GM12873 (cell line): Measurements from ENCODE around the gene VTN.

ENCODE experiments used
- TF ChIP-seq, protein P1 (sequence below): IDR thresholded peaks from 2 replicates; pipeline ENCODE4 v1.5.1; 2012; ENCODE audit warnings: low read depth, mild to moderate bottlenecking, moderate library complexity, low read length, control low read depth; ENCODE audit not compliant: insufficient read depth; ENCODE audit errors: missing control alignments

The VTN gene

DNA sequence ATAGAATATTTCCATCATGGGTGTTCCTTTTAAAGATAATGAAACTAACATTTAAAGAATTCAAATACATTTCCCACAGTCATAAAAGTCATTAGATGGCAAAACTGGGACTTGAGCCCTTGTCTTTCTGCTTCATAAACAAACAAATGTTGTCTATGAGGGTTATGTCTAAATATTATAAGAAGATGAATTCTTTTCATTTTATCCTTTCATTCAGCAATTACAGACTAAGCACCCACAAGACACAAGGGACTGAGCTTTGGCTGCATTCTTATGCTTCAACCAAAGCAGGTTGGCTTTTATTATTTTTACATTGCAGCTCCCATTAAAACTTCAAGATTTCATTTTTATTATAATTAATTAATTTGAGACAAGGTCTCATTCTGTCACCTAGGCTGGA is 16.3 kb upstream of the VTN start:
- TF ChIP-seq, protein P1, sequence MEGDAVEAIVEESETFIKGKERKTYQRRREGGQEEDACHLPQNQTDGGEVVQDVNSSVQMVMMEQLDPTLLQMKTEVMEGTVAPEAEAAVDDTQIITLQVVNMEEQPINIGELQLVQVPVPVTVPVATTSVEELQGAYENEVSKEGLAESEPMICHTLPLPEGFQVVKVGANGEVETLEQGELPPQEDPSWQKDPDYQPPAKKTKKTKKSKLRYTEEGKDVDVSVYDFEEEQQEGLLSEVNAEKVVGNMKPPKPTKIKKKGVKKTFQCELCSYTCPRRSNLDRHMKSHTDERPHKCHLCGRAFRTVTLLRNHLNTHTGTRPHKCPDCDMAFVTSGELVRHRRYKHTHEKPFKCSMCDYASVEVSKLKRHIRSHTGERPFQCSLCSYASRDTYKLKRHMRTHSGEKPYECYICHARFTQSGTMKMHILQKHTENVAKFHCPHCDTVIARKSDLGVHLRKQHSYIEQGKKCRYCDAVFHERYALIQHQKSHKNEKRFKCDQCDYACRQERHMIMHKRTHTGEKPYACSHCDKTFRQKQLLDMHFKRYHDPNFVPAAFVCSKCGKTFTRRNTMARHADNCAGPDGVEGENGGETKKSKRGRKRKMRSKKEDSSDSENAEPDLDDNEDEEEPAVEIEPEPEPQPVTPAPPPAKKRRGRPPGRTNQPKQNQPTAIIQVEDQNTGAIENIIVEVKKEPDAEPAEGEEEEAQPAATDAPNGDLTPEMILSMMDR = no peak

DNA sequence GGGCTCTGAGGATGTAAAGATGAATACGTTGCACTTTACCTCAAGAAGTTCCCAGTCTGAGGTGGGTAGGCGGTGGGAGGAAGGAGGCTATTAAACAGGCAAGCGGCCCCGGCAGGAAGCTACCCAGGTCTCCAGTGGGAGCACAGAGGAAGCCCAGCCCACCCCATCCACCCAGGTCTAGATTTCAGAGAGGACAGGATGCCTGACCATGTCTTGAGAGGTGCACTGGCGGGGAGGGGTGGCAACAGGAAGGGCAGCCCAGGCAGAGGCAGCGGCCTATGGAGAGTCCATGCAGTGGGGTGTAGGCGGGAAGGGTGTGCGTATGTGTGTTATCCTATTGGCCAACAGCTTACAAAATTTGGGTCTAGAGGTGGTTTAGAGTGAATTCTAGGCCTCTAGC is 15.3 kb upstream of the VTN start:
- TF ChIP-seq, protein P1 = no peak

DNA sequence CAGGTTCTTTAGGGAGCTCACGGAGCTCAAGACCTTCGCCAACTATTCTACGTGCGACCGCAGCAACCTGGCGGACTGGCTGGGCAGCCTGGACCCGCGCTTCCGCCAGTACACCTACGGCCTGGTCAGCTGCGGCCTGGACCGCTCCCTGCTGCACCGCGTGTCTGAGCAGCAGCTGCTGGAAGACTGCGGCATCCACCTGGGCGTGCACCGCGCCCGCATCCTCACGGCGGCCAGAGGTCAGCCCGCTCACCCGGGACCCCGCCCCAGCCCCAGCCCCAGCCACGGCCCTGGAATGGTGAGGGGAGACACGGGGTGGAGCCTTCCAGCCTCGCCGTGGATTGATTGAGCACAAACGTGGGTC is 14.9 kb upstream of the VTN start:
- TF ChIP-seq, protein P1 = no peak

DNA sequence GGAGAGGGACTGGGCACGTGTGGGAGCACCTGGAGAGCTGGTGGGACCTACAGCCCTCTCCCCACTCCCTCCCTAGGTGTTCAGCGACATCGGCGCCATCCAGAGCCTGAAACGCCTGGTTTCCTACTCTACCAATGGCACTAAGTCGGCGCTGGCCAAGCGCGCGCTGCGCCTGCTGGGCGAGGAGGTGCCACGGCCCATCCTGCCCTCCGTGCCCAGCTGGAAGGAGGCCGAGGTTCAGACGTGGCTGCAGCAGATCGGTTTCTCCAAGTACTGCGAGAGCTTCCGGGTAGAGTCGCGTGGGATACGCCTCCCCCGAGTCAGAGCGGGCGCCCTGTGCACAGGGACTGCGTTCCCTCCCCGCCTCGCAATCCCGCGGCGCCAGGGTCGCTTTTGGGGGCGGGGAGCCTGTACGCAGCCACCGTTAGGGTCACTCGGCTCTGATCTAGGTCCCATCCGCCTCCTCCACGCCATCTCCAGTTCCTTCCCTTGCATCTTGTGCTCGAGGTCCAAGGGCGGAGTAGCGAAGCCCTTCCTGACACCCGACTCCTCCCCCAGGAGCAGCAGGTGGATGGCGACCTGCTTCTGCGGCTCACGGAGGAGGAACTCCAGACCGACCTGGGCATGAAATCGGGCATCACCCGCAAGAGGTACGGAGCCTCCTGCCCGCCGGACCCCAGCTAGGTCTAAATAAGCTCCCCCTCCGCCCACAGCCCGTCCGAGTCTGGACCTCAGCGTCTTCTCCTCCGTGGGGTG is 14.4 kb upstream of the VTN start:
- TF ChIP-seq, protein P1 = no peak

DNA sequence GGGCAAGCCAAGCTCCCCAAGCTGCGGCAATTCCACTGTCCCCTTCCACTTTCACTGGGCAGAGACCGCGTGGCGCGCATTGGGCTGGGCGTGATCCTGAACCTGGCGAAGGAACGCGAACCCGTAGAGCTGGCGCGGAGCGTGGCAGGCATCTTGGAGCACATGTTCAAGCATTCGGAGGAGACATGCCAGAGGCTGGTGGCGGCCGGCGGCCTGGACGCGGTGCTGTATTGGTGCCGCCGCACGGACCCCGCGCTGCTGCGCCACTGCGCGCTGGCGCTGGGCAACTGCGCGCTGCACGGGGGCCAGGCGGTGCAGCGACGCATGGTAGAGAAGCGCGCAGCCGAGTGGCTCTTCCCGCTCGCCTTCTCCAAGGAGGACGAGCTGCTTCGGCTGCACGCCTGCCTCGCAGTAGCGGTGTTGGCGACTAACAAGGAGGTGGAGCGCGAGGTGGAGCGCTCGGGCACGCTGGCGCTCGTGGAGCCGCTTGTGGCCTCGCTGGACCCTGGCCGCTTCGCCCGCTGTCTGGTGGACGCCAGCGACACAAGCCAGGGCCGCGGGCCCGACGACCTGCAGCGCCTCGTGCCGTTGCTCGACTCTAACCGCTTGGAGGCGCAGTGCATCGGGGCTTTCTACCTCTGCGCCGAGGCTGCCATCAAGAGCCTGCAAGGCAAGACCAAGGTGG is 11.2 kb upstream of the VTN start:
- TF ChIP-seq, protein P1 = peak; percentile 66

DNA sequence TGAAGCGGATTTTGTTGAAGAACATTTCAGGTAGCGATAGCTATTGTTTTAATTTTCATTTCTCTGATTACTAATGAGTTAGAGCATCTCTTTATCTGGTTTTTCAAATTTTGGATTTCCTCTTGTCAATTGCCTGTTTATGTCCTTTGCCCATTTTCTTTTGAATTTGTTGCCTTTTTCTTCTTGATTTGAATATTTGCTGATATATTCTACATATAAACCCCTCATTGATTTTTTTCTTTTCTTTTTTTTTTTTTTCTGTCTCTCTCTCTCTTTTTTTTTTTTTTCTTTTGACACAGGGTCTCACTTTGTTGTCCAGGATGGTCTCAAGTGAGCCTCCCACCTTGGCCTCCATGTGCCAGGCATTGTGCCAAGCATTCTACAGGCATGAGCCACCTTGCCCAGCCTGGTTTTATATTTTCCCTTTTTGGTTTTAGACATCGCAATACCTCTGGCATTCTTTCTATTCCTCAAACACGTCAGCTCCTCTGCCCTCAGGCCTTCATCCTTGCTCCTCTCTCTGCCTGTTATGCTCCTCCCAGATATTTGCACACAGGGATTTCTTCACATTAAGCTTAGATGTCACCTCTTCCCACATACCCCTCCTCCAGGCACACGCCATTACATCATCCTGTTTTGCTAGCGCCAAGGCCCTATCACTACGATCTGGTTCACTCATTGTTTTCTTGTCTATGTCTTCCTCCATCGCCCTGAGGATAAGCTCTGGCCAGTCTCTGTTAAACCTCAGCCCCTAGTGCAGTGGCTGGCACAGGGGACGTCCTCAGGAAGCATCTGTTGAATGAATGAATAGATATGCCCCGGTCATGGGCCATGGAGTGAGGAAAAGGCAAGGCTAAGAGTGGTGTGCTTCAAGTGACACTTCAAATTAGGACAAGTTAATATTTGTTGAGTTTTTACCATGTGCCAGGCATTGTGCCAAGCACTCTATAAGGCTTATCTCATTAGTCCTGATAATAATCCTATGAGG is 10.0 kb upstream of the VTN start:
- TF ChIP-seq, protein P1 = no peak

DNA sequence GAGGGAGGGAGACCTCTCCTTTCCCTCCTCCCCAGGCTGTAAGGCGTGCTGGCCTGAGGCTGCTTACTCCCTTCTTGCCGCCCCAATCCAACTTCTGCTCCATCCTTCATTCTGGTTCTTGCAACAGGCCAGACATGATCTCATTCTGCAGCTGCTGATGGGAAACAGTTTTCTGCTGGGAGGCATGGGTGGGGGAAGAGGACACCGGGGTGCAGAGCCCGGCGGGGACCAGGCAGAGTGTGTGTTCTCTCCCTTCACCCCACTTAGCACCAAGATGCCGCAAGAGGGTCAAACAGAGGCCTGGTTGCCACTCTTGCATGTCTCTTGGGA is 2.8 kb upstream of the VTN start:
- TF ChIP-seq, protein P1 = no peak
